K562 (cell line): ENCODE data around the gene ZKSCAN7. TPM values are rescaled to one million over a fixed set of nuclear protein-coding genes. Genes with fewer than 3 reads are reported as not detected.

Experiments used
- ATAC-seq: fragments of 200-7000 bp; cut with Tn5 transposase; 3 replicates; pipeline ENCODE4 v1.9.1; 2020; ENCODE audit warnings: moderate library complexity
- BruUV-seq: library from RNA; stranded (reverse); fragments of 400-500 nt; replicated peaks from 2 replicates; lab custom pipeline; 2021; lab: Mats Ljungman, UMichigan
- CTCF ChIA-PET: fragments of 300-600 bp; formaldehyde crosslinking; extraction: SDS; loops from one replicate; lab custom pipeline; 2021; ENCODE audit warnings: low intra/inter-chr PET ratio; lab: Yijun Ruan, JAX
- POLR2A ChIA-PET: fragments of 300-600, 350-650 bp; sonication (Branson Sonifier 250); formaldehyde crosslinking; extraction: SDS; loops from one replicate; lab custom pipeline; 2021; ENCODE audit warnings: antibody characterized with exemption, inconsistent platforms; lab: Yijun Ruan, JAX
- DNase-seq, 4 experiments: peaks; one replicate each; pipeline versions ENCODE4 v3.0.0 to v3.0.0-alpha.2; 2011 to 2018; ENCODE audit warnings: low spot score in 3 of 4, mixed read lengths in 3 of 4; ENCODE audit errors: extremely low read depth in 1 of 4
- FAIRE-seq: peaks from 2 replicates; lab custom pipeline; 2011; peaks lifted over from hg19 to GRCh38; lab: Jason Lieb, UNC
- H2AFZ ChIP-seq: 2 replicates; pipeline ENCODE4 v1.6.0; 2011; ENCODE audit warnings: low read depth, low read length, control low read depth, inconsistent platforms
- H3K27ac ChIP-seq: fragments of 200-600 bp; 3 replicates; pipeline ENCODE4 v1.8.0; 2011; ENCODE audit warnings: low read depth, mild to moderate bottlenecking, control low read depth, inconsistent platforms, low read length, moderate library complexity, mixed read lengths; ENCODE audit errors: extremely low read depth
- H3K27me3 ChIP-seq, 2 experiments: fragments of 300-600 bp in 1 of 2; 2 replicates in 1 of 2; 3 replicates in 1 of 2; pipeline versions ENCODE4 v1.6.0 to v1.8.0; 2011; ENCODE audit warnings: inconsistent platforms in 2 of 2, low read length in 2 of 2, mild to moderate bottlenecking in 1 of 2, mixed read lengths in 1 of 2, moderate library complexity in 1 of 2; ENCODE audit not compliant: control insufficient read depth in 2 of 2, insufficient read depth in 2 of 2
- H3K36me3 ChIP-seq: fragments of 300-600 bp; 3 replicates; pipeline ENCODE4 v1.8.0; 2011; ENCODE audit warnings: mild to moderate bottlenecking, low read length, inconsistent platforms; ENCODE audit not compliant: control insufficient read depth, insufficient read depth
- H3K4me1 ChIP-seq, 2 experiments: fragments of 200-600 bp in 1 of 2; replicated peaks in 1 of 2; 2 replicates in 1 of 2; 3 replicates in 1 of 2; pipeline versions ENCODE4 v1.5.1 to v1.8.0; 2011; ENCODE audit warnings: inconsistent platforms in 2 of 2, low read length in 2 of 2, mild to moderate bottlenecking in 1 of 2, mixed read lengths in 1 of 2, moderate library complexity in 1 of 2; ENCODE audit not compliant: control insufficient read depth in 2 of 2, insufficient read depth in 2 of 2
- H3K4me2 ChIP-seq: 2 replicates; pipeline ENCODE4 v1.6.1; 2011; ENCODE audit warnings: low read length, control low read depth, inconsistent platforms, mixed read lengths; ENCODE audit not compliant: insufficient read depth
- H3K4me3 ChIP-seq: fragments of 200-600 bp; sonication (generic), shearing (Covaris generic); 2 replicates; pipeline ENCODE4 v1.5.1; 2016; ENCODE audit warnings: control low read depth, inconsistent platforms
- H3K79me2 ChIP-seq: fragments of 200-600 bp; 3 replicates; pipeline ENCODE4 v1.8.0; 2011; ENCODE audit warnings: low read length, inconsistent platforms; ENCODE audit not compliant: control insufficient read depth, insufficient read depth
- H3K9ac ChIP-seq, 2 experiments: 2 replicates each; pipeline versions ENCODE4 v1.6.0 to v1.6.1; 2011; ENCODE audit warnings: low read depth in 2 of 2, low read length in 2 of 2, control low read depth in 1 of 2, inconsistent platforms in 1 of 2, mild to moderate bottlenecking in 1 of 2, mixed read lengths in 1 of 2; ENCODE audit not compliant: insufficient read depth in 1 of 2
- H3K9me1 ChIP-seq: one replicate; pipeline ENCODE4 v1.6.0; 2011; ENCODE audit warnings: inconsistent platforms, mild to moderate bottlenecking, low read length, moderate library complexity; ENCODE audit not compliant: control insufficient read depth, insufficient read depth
- H3K9me3 ChIP-seq: replicated peaks from 2 replicates; pipeline ENCODE4 v1.5.1; 2011; ENCODE audit warnings: low read depth, low read length, inconsistent platforms; ENCODE audit not compliant: control insufficient read depth, insufficient read depth
- H4K20me1 ChIP-seq: replicated peaks from 2 replicates; pipeline ENCODE4 v1.6.1; 2011; ENCODE audit warnings: low read length, inconsistent platforms, mixed read lengths; ENCODE audit not compliant: control insufficient read depth, insufficient read depth
- ADNP ChIP-seq: fragments of 200-800 bp; sonication (Bioruptor generic); IDR thresholded peaks from 2 replicates; pipeline ENCODE4 v1.6.1; 2016; ENCODE audit warnings: missing genetic modification characterization, missing compliant biosample characterization
- BCOR ChIP-seq: fragments of 450-650 bp; IDR thresholded peaks from 2 replicates; pipeline ENCODE4 v1.6.1; 2016
- CBX5 ChIP-seq: IDR thresholded peaks from 2 replicates; pipeline ENCODE4 v1.6.1; 2014; ENCODE audit warnings: low read depth, borderline replicate concordance
- CREM ChIP-seq: IDR thresholded peaks from 2 replicates; pipeline ENCODE4 v1.6.1; 2014; ENCODE audit warnings: antibody characterized with exemption, low read depth
- CTCF ChIP-seq, 3 experiments: IDR thresholded peaks in 2 of 3; conservative IDR thresholded peaks in 1 of 3; 2 replicates each; pipeline ENCODE4 v1.5.1; 2011 to 2012; ENCODE audit warnings: low read length in 3 of 3, mild to moderate bottlenecking in 3 of 3, control low read depth in 2 of 3, improper control_type of control experiment in 1 of 3, inconsistent platforms in 1 of 3, low read depth in 1 of 3, mixed read lengths in 1 of 3, moderate library complexity in 1 of 3; ENCODE audit not compliant: insufficient read depth in 2 of 3
- HMG20A ChIP-seq: fragments of 450-650 bp; formaldehyde crosslinking; conservative IDR thresholded peaks from 2 replicates; pipeline ENCODE4 v1.4.0; 2020; ENCODE audit warnings: mild to moderate bottlenecking, mixed read lengths
- MAZ ChIP-seq, 2 experiments: fragments of 450-650 bp in 1 of 2; sonication (generic) in 1 of 2; formaldehyde crosslinking; IDR thresholded peaks in 1 of 2; conservative IDR thresholded peaks in 1 of 2; 2 replicates each; pipeline versions ENCODE4 v1.4.0 to v1.5.0; 2020; ENCODE audit warnings: mild to moderate bottlenecking in 1 of 2, missing genetic modification reagents in 1 of 2
- POLR2G ChIP-seq: fragments of 200-400 bp; formaldehyde crosslinking; IDR thresholded peaks from 2 replicates; pipeline ENCODE4 v1.6.1; 2017; ENCODE audit warnings: low read depth, mild to moderate bottlenecking, antibody characterized with exemption, low read length, moderate library complexity
- RBFOX2 ChIP-seq: fragments of 200-400 bp; formaldehyde crosslinking; IDR thresholded peaks from 2 replicates; pipeline ENCODE4 v1.6.1; 2017; ENCODE audit warnings: low read depth, mild to moderate bottlenecking, low read length, moderate library complexity
- TGIF2 ChIP-seq: sonication (generic); formaldehyde crosslinking; IDR thresholded peaks from 2 replicates; pipeline ENCODE4 v1.8.1; 2022; ENCODE audit warnings: mild to moderate bottlenecking, missing genetic modification reagents, moderate library complexity
- VEZF1 ChIP-seq: fragments of 200-800 bp; sonication (Bioruptor generic); IDR thresholded peaks from 2 replicates; pipeline ENCODE4 v1.6.1; 2017; ENCODE audit warnings: missing genetic modification characterization, missing compliant biosample characterization
- ZBTB2 ChIP-seq: fragments of 450-650 bp; IDR thresholded peaks from 2 replicates; pipeline ENCODE4 v1.6.1; 2016; ENCODE audit warnings: antibody characterized with exemption
- ZFX ChIP-seq: sonication (generic); formaldehyde crosslinking; IDR thresholded peaks from 2 replicates; pipeline ENCODE4 v1.8.0; 2022; ENCODE audit warnings: mild to moderate bottlenecking, missing genetic modification reagents, moderate library complexity
- ZNF24 ChIP-seq: fragments of 450-650 bp; IDR thresholded peaks from 2 replicates; pipeline ENCODE4 v1.6.1; 2016
- ZNF511 ChIP-seq: sonication (generic); formaldehyde crosslinking; IDR thresholded peaks from 2 replicates; pipeline ENCODE4 v1.8.0; 2022; ENCODE audit warnings: mild to moderate bottlenecking, missing genetic modification reagents
- ZZZ3 ChIP-seq: fragments of 450-650 bp; IDR thresholded peaks from 2 replicates; pipeline ENCODE4 v1.6.1; 2016; ENCODE audit warnings: antibody characterized with exemption, mild to moderate bottlenecking, moderate library complexity
- WGBS: fragments of 100-300 bp; shearing (Covaris generic); methylation state at CpG from one replicate; pipeline ENCODE4 v1.1.6; 2016; ENCODE audit warnings: low coverage, mixed read lengths; ENCODE audit not compliant: insufficient coverage; ENCODE audit errors: missing lambda C conversion rate; 5-methylcytosine and 5-hydroxymethylcytosine counted together
- in situ Hi-C: fragments of 300-500 bp; cut with MboI; formaldehyde crosslinking; loops from 4 replicates; pipeline ENCODE4 v1.15.0; 2018; ENCODE audit warnings: inconsistent platforms, mixed read lengths
- intact Hi-C: fragments of 100-400 bp; cut with micrococcal nuclease; formaldehyde crosslinking; loops from 2 replicates; pipeline ENCODE4 v1.14.2; 2022
- polyA plus RNA-seq, 8 experiments: library from polyadenylated mRNA; depleted of rRNA in 4 of 8; stranded (reverse) in 5 of 8; unstranded in 3 of 8; fragments of >200 nt; fragmentation: Nextera tagmentation in 2 of 8; fragmentation: Illumina TruSeq in 1 of 8; extraction: Ambion mirVana in 2 of 8; extraction: Trizol in 1 of 8; gene quantifications; 2 replicates each; pipeline versions ENCODE4 v1.2.1 to v1.2.3, GENCODE V29; 2011 to 2014; ENCODE audit warnings: inconsistent platforms in 1 of 8, missing spikeins in 1 of 8
- total RNA-seq, 7 experiments: library from RNA; depleted of rRNA in 6 of 7; stranded (reverse); fragments of >200 nt in 6 of 7; fragmentation: Illumina TruSeq in 2 of 7; extraction: Trizol in 2 of 7; gene quantifications; 2 replicates each; pipeline versions ENCODE4 v1.2.1 to v1.2.3, GENCODE V29; 2011 to 2021; ENCODE audit warnings: low replicate concordance in 1 of 7

ZKSCAN7 gene
- total and polyA plus RNA-seq, 9 of the 15 experiments (the other 6 are each of a cell fraction or from before 2014, with no cell fraction given): not detected

GRCh38 chr3:44584646-44585501 lies 29.9 kb downstream of the ZKSCAN7 start, which contains the start of gene ZNF660:
ZNF660 (plus strand) TSS chr3:44584964; CDS start chr3:44594194, 9,230 bp downstream.
- WGBS: 3% methylated on average over 33 of the region's 41 CpGs
- H3K4me3 ChIP-seq: peak within 1 kb of the TSS; percentile 2; the same call in 1 of the 2 replicates
- H3K4me1 ChIP-seq: peaks cover 0 to 10% of the 10 kb centered on the region in 2 experiments; a peak in 2 of 5 replicates
- no peaks in the 10 kb centered on the region for H3K79me2 ChIP-seq
- BruUV-seq: TSS peak; percentile 74
- no peaks in the 10 kb centered on the region for H3K9me1 ChIP-seq
- CTCF ChIA-PET: no interaction called here
- intact Hi-C loops (no loop called here), in situ Hi-C loops (no loop called here)
- DNase-seq: peak; percentile 10 to 17 (median 15)
- H3K27ac ChIP-seq: no peak within 1 kb of the TSS
- H3K36me3 ChIP-seq: no peaks in the 10 kb centered on the region
- ATAC-seq: peak; percentile 80
- peak within 1 kb of the TSS in 1 of 2 experiments; percentile 55; a peak in 1 of 4 replicates for H3K9ac ChIP-seq
- peak within 1 kb of the TSS; percentile 65; the same call in 1 of the 2 replicates for H2AFZ ChIP-seq
- no peaks in the 10 kb centered on the region for H3K9me3 ChIP-seq
- POLR2A ChIA-PET: no interaction called here
- no peaks in the 10 kb centered on the region for H4K20me1 ChIP-seq
- peaks cover 13 to 36% of the 10 kb centered on the region in 2 experiments for H3K27me3 ChIP-seq
- no peak for FAIRE-seq
- H3K4me2 ChIP-seq: peak within 1 kb of the TSS; percentile 20; the same call in 1 of the 2 replicates
- peak; percentile 44; the same call in 1 of the 2 replicates for TF ChIP-seq ZFX (CRISPR knock-in tag)
- TF ChIP-seq ZZZ3: no peak
- TF ChIP-seq CTCF (IDR thresholded peaks at IDR 0.05 in 2 of 3, conservative IDR thresholded peaks at IDR 0.05 in 1 of 3; ENCODE audit: insufficient read depth in 2 of 3, low read depth in 1 of 3, low read length in 3 of 3): no peak
- peak; percentile 50; the same call in 1 of the 2 replicates for TF ChIP-seq VEZF1 (CRISPR knock-in tag)
- TF ChIP-seq ZNF24: no peak
- TF ChIP-seq POLR2G: peak; percentile 45; the same call in 1 of the 2 replicates
- no peak for TF ChIP-seq ADNP (tag)
- no peak; the same call in 1 of the 2 replicates for TF ChIP-seq TGIF2 (CRISPR knock-in tag)
- TF ChIP-seq MAZ (CRISPR knock-in tag; conservative IDR thresholded peaks at IDR 0.05 in 1 of 2, IDR thresholded peaks at IDR 0.05 in 1 of 2): 0 out of 4 replicates have a peak, but pooled peaks have one; percentile 23 to 50
- no peak for TF ChIP-seq CBX5
- TF ChIP-seq ZBTB2: no peak
- no peak for TF ChIP-seq CREM
- TF ChIP-seq HMG20A (CRISPR knock-in tag): no peak
- TF ChIP-seq RBFOX2: peak; percentile 37; the same call in 1 of the 2 replicates
- 0 out of 2 replicates have a peak, but pooled peaks have one; percentile 23 for TF ChIP-seq ZNF511 (CRISPR knock-in tag)
- no peak for TF ChIP-seq BCOR
